OCI-LY1 (cell line): ENCODE measurements around the gene XRCC1.

Experiments used
- H2AFZ ChIP-seq: fragments of 200-600 bp; sonication (generic), shearing (Covaris generic); 2 replicates; pipeline ENCODE4 v1.6.0; 2014; ENCODE audit warnings: antibody characterized with exemption, mild to moderate bottlenecking, low read length
- H3F3A ChIP-seq: fragments of 200-600 bp; sonication (generic), shearing (Covaris generic); 2 replicates; pipeline ENCODE4 v1.6.0; 2014; ENCODE audit warnings: mild to moderate bottlenecking, antibody characterized with exemption, low read length, moderate library complexity; ENCODE audit not compliant: insufficient read depth
- H3K27ac ChIP-seq: fragments of 200-600 bp; sonication (generic); 2 replicates; pipeline ENCODE4 v1.5.1; 2014; ENCODE audit warnings: low read length, mixed run types, mild to moderate bottlenecking, low read depth; ENCODE audit not compliant: poor library complexity, severe bottlenecking
- H3K27me3 ChIP-seq: fragments of 200-600 bp; sonication (generic); 2 replicates; pipeline ENCODE4 v1.6.0; 2014; ENCODE audit warnings: antibody characterized with exemption, mild to moderate bottlenecking, low read length, moderate library complexity; ENCODE audit not compliant: insufficient read depth
- H3K36me3 ChIP-seq: fragments of 200-600 bp; sonication (generic); 2 replicates; pipeline ENCODE4 v1.6.1; 2014; ENCODE audit warnings: mild to moderate bottlenecking, antibody characterized with exemption, low read length, moderate library complexity, mixed read lengths; ENCODE audit not compliant: insufficient read depth
- H3K4me1 ChIP-seq: fragments of 200-600 bp; sonication (generic); 2 replicates; pipeline ENCODE4 v1.5.1; 2014; ENCODE audit warnings: mild to moderate bottlenecking, low read length, moderate library complexity; ENCODE audit not compliant: insufficient read depth, severe bottlenecking
- H3K4me2 ChIP-seq: fragments of 200-600 bp; sonication (generic), shearing (Covaris generic); 2 replicates; pipeline ENCODE4 v1.6.1; 2014; ENCODE audit warnings: low read length
- H3K4me3 ChIP-seq: fragments of 200-600 bp; sonication (generic); 2 replicates; pipeline ENCODE4 v1.5.1; 2014; ENCODE audit warnings: low read length, low read depth, mild to moderate bottlenecking, mixed read lengths; ENCODE audit not compliant: poor library complexity, severe bottlenecking
- H3K79me2 ChIP-seq: fragments of 200-600 bp; shearing (Covaris generic); 2 replicates; pipeline ENCODE4 v1.6.1; 2016; ENCODE audit warnings: mixed run types, low read length, mixed read lengths; ENCODE audit not compliant: insufficient read depth
- H3K9ac ChIP-seq: fragments of 200-600 bp; sonication (generic), shearing (Covaris generic); 2 replicates; pipeline ENCODE4 v1.6.1; 2014; ENCODE audit warnings: mild to moderate bottlenecking, low read length, mixed read lengths
- H3K9me2 ChIP-seq: fragments of 200-600 bp; sonication (generic), shearing (Covaris generic); 2 replicates; pipeline ENCODE4 v1.6.1; 2014; ENCODE audit warnings: low read depth, mild to moderate bottlenecking, low read length, mixed read lengths
- H3K9me3 ChIP-seq: fragments of 200-600 bp; shearing (Covaris generic); 2 replicates; pipeline ENCODE4 v1.6.1; 2014; ENCODE audit warnings: low read length, mixed read lengths
- H4K20me1 ChIP-seq: fragments of 200-600 bp; sonication (generic), shearing (Covaris generic); 2 replicates; pipeline ENCODE4 v1.6.0; 2016; ENCODE audit warnings: mild to moderate bottlenecking, low read length; ENCODE audit not compliant: insufficient read depth
- EZH2 ChIP-seq: fragments of 200-600 bp; sonication (generic), shearing (Covaris generic); IDR thresholded peaks from 2 replicates; pipeline ENCODE4 v1.8.0; 2017; ENCODE audit warnings: borderline replicate concordance, mixed run types, mild to moderate bottlenecking, antibody characterized with exemption, low read length, moderate library complexity, mixed read lengths
- TF ChIP-seq, protein P1 (sequence below): fragments of 200-600 bp; sonication (generic), shearing (Covaris generic); IDR thresholded peaks from 2 replicates; pipeline ENCODE4 v1.5.1; 2017; ENCODE audit warnings: mild to moderate bottlenecking, antibody characterized with exemption, low read length, moderate library complexity, mixed read lengths

Gene XRCC1

DNA sequence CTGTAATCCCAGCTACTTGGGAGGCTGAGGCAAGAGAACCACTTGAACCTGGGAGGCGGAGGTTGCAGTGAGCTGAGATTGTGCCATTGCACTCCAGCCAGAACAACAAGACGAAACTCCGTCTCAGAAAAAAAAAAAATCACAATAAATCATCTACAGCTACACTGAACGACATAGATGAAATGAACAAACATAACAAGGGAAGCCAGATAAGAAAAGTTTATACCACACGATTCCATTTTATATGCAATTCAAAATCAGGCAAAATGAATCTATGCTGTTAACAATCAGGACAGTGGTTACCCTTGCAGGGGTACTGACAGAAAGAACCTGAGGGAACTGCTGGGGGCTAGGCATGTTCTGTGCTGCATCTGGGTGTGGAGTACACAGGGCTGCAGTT lies 5.7 kb downstream of the XRCC1 start:
- peaks cover 8% of the 10 kb centered on the region for H3K4me1 ChIP-seq
- H4K20me1 ChIP-seq = no peaks in the 10 kb centered on the region
- H3K9me3 ChIP-seq = no peaks in the 10 kb centered on the region
- no peak overlapping the region for H3K9ac ChIP-seq
- no peaks in the 10 kb centered on the region for H3K79me2 ChIP-seq
- no peak overlapping the region for H2AFZ ChIP-seq
- H3K4me2 ChIP-seq = no peak overlapping the region
- TF ChIP-seq, protein P1, sequence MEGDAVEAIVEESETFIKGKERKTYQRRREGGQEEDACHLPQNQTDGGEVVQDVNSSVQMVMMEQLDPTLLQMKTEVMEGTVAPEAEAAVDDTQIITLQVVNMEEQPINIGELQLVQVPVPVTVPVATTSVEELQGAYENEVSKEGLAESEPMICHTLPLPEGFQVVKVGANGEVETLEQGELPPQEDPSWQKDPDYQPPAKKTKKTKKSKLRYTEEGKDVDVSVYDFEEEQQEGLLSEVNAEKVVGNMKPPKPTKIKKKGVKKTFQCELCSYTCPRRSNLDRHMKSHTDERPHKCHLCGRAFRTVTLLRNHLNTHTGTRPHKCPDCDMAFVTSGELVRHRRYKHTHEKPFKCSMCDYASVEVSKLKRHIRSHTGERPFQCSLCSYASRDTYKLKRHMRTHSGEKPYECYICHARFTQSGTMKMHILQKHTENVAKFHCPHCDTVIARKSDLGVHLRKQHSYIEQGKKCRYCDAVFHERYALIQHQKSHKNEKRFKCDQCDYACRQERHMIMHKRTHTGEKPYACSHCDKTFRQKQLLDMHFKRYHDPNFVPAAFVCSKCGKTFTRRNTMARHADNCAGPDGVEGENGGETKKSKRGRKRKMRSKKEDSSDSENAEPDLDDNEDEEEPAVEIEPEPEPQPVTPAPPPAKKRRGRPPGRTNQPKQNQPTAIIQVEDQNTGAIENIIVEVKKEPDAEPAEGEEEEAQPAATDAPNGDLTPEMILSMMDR = no peak
- TF ChIP-seq EZH2 = no peak
- no peaks in the 10 kb centered on the region for H3F3A ChIP-seq
- H3K27ac ChIP-seq = no peak overlapping the region
- no peak overlapping the region for H3K4me3 ChIP-seq
- H3K36me3 ChIP-seq = peaks cover 16% of the 10 kb centered on the region; the same call in 1 of the 2 replicates
- H3K9me2 ChIP-seq = no peaks in the 10 kb centered on the region
- no peaks in the 10 kb centered on the region for H3K27me3 ChIP-seq

DNA sequence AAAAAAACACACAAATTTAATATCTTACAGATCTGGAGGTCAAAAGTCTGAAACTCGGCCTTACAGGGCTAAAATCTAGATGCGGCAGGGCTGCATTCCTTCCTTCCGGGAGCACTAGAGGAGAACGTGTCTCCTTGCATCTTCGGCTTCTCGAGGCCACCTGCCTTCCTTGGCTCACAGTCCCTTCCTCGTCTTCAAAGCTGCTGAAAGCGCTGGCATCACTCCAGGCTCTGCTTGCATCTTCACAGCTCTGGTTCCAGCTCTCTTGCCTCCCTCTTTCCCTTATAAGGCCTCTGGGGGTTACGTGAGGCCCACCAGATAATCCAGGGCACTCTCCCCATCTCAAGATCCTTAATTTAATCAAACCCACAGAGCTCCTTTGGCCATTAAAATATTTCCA lies 10.5 kb downstream of the XRCC1 start:
- Histone ChIP-seq H3K27ac (no peak overlapping the region), H3K4me1 (peaks cover 28% of the 10 kb centered on the region), H4K20me1 (no peaks in the 10 kb centered on the region), H3K9me3 (no peaks in the 10 kb centered on the region), H3K79me2 (no peaks in the 10 kb centered on the region), H3K9me2 (no peaks in the 10 kb centered on the region), H3F3A (no peaks in the 10 kb centered on the region), H3K4me2 (no peak overlapping the region), H3K27me3 (no peaks in the 10 kb centered on the region), H3K36me3 (peaks cover 14% of the 10 kb centered on the region; the same call in 1 of the 2 replicates), H2AFZ (no peak overlapping the region), H3K4me3 (no peak overlapping the region), H3K9ac (no peak overlapping the region)
- no peak for TF ChIP-seq EZH2
- TF ChIP-seq, protein P1 = no peak

DNA sequence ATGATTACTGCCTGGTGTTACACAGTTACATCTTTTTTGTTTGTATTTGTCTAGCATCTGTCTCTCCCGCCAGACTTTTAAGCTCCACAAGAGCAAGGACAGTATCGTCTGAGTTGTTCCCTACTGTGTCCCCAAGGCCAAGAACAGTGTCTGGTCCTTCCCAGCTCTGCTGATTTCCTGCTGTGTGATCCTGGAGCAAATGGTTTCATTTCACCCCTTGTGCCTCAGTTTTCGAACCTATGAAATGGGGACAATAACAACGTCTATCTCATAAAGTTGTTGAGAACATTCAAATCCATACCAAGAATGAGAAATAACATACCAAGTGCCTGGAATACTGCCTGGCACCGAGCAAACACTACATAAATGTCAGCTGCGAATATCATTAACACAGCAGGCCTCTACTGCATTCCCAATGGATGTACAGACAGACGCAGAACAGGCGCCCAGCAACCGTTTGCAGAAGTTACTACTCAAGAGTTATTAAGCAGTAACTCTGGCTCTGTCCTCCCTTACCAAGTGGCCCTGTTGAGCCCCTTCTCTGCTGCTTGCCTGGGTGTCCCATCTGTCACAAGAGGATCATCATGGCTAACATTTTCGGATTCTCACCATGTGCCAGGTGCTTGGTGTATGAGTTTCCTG lies 11.4 kb downstream of the XRCC1 start:
- peak overlapping the region; percentile 72 for H3K27ac ChIP-seq
- no peaks in the 10 kb centered on the region for H3K9me3 ChIP-seq
- H3K27me3 ChIP-seq = no peaks in the 10 kb centered on the region
- H3K4me2 ChIP-seq = no peak overlapping the region
- peaks cover 14% of the 10 kb centered on the region; the same call in 1 of the 2 replicates for H3K36me3 ChIP-seq
- no peaks in the 10 kb centered on the region for H3F3A ChIP-seq
- TF ChIP-seq EZH2 = no peak
- TF ChIP-seq, protein P1 = no peak
- H4K20me1 ChIP-seq = no peaks in the 10 kb centered on the region
- H3K9ac ChIP-seq = no peak overlapping the region
- no peak overlapping the region for H3K4me3 ChIP-seq
- no peaks in the 10 kb centered on the region for H3K9me2 ChIP-seq
- no peaks in the 10 kb centered on the region for H3K79me2 ChIP-seq
- H3K4me1 ChIP-seq = peaks cover 28% of the 10 kb centered on the region
- H2AFZ ChIP-seq = no peak overlapping the region
